Kidney (tissue), 14 donors: Measurements from ENCODE around the gene NHERF2. TPM values are rescaled to one million over a fixed set of nuclear protein-coding genes. Genes with fewer than 3 reads are reported as not detected.

Experiments
- DNase-seq, 5 donors: peaks; one replicate each; pipeline ENCODE4 v3.0.0-alpha.2; 2013 to 2020
- FAIRE-seq: peaks from 2 replicates; lab custom pipeline; 2012; peaks lifted over from hg19 to GRCh38; lab: Jason Lieb, UNC
- H3K27ac ChIP-seq, 2 donors: one replicate each; pipeline ENCODE4 v1.7.0; 2013; ENCODE audit warnings: low read depth in 2 of 2, low read length in 2 of 2, inconsistent platforms in 1 of 2
- H3K27me3 ChIP-seq: one replicate; pipeline ENCODE4 v1.7.1; 2013; ENCODE audit warnings: low read length, inconsistent platforms; ENCODE audit not compliant: control insufficient read depth, insufficient read depth
- H3K36me3 ChIP-seq, 3 donors: one replicate each; pipeline versions ENCODE4 v1.7.0 to v1.7.1; 2013; ENCODE audit warnings: low read length in 3 of 3, control low read depth in 1 of 3, inconsistent platforms in 1 of 3; ENCODE audit not compliant: insufficient read depth in 3 of 3, control insufficient read depth in 2 of 3
- H3K4me1 ChIP-seq, 3 donors: one replicate each; pipeline versions ENCODE4 v1.7.0 to v1.7.1; 2013; ENCODE audit warnings: low read length in 3 of 3, inconsistent platforms in 1 of 3, low read depth in 1 of 3; ENCODE audit not compliant: control insufficient read depth in 2 of 3, insufficient read depth in 2 of 3
- H3K4me3 ChIP-seq, 3 donors: one replicate each; pipeline versions ENCODE4 v1.7.0 to v1.8.1; 2013; ENCODE audit warnings: low read length in 3 of 3, control low read depth in 1 of 3, inconsistent platforms in 1 of 3
- H3K9ac ChIP-seq, 3 donors: one replicate each; pipeline versions ENCODE4 v1.7.0 to v1.7.1; 2013; ENCODE audit warnings: low read length in 3 of 3, control low read depth in 1 of 3, inconsistent platforms in 1 of 3
- H3K9me3 ChIP-seq, 3 donors: one replicate each; pipeline versions ENCODE4 v1.7.0 to v1.7.1; 2013; ENCODE audit warnings: low read length in 3 of 3, control low read depth in 1 of 3, inconsistent platforms in 1 of 3; ENCODE audit not compliant: control insufficient read depth in 2 of 3, insufficient read depth in 1 of 3
- CTCF ChIP-seq: IDR thresholded peaks from 3 replicates; pipeline ENCODE4 v1.5.1; 2012; ENCODE audit warnings: mild to moderate bottlenecking, moderate library complexity, borderline replicate concordance; ENCODE audit not compliant: insufficient read depth; ENCODE audit errors: extremely low read depth
- intact Hi-C: fragments of 100-400 bp; cut with DNase I; formaldehyde crosslinking; loops from one replicate; pipeline ENCODE4 v1.11.1; 2022
- polyA plus RNA-seq: library from polyadenylated mRNA; stranded (reverse); fragments of 350-450 nt; fragmentation: Illumina TruSeq; extraction: RNeasy Lipid Tissue Mini Kit (QIAGEN cat#74804); gene quantifications from one replicate; pipeline ENCODE4 v1.2.3, GENCODE V29; 2014; ENCODE audit warnings: low read depth, low replicate concordance; ENCODE audit not compliant: insufficient read depth
- total RNA-seq: library from RNA; stranded (reverse); fragmentation: NEBNext Ultra II Directional; extraction: Animal tissue kit (Norgen Biotek cat#: 25700); gene quantifications from one replicate; pipeline ENCODE4 v1.2.1, GENCODE V29; 2021
- donor health status: control.
- donor health status: control.
- donor health status: control.
- donor health status: control.
- donor health status: control.
- donor health status: DM: yes; HTN: yes; CAD: no.
- donor health status: Normal renal cell carcinoma (clear cell type).

NHERF2 gene
- total and polyA plus RNA-seq, 2 donors from 2014 or later, result 238 to 405 TPM

DNA sequence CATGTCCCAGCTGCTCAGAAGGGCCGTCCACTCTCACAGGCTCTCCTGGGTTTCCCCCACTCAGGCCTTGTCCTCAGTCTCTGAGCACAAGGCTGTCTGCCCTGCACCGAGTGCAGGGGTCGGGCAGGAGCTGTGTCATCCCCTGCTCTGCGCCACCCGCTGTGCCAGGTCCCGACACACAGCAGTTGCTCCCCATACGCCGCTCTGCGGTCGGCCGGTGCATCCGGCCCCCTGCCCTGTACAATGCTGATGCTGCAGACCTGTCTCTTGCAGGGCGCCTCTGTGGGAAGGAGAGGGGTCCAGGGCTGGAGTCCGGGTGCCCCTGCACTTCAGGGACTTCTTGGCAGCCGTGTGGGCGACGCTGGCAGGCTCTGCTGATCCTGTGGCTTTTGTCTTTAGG, 27.2 kb downstream of the NHERF2 start:
- no peak overlapping the region for H3K4me3 ChIP-seq
- H3K9me3 ChIP-seq, result no peaks in the 10 kb centered on the region
- no peak for DNase-seq
- no peak overlapping the region for H3K27ac ChIP-seq
- no peak overlapping the region for H3K9ac ChIP-seq
- H3K36me3 ChIP-seq, result peaks cover 0 to 30% (median 23%) of the 10 kb centered on the region in 3 donors
- FAIRE-seq, result no peak
- no peak for TF ChIP-seq CTCF
- no peaks in the 10 kb centered on the region for H3K4me1 ChIP-seq
- H3K27me3 ChIP-seq, result no peaks in the 10 kb centered on the region
- intact Hi-C loops, result no loop called here

DNA sequence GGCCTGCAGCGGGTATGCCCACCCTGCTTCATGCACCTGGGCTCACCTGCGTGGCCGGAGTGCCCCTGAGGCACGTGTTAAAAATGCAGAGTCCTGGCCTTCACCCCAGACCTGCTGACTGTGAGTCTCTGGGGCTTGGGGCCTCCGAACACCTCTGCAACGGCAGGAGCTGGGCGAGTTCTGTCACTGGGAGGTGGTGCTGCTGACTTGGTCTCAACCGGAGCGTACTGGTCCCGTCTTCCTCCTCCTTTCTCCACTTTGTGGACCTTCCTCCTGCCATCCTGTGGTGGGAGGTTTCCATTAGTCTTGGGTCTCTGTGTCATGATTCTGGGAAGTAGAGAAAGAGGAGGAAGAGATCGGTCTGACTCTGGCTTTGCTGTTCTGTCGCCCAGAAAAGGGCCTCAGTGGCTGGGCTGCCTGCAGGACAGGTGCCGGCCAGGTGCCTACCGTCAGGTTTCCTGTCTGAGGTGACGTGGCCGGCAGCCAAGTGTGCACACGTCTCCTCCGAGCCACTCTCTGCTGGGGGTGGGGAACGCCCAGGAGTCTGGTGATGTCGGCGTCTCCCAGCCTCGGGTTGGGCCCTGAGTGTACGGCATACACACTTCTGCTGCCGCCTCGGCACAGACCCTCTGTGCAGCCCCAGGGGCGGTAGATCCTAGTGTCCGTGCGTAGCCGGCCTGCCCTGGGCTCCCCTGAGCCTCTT, 28.0 kb downstream of the NHERF2 start:
- Histone ChIP-seq H3K4me3 (no peak overlapping the region), H3K36me3 (peaks cover 0 to 30% (median 23%) of the 10 kb centered on the region in 3 donors), H3K27me3 (no peaks in the 10 kb centered on the region), H3K9me3 (no peaks in the 10 kb centered on the region), H3K9ac (no peak overlapping the region), H3K27ac (peak overlapping the region in 1 of 2 donors; percentile 19), H3K4me1 (no peaks in the 10 kb centered on the region)
- peak in 2 of 5 donors; percentile 27 to 78 for DNase-seq
- no peak for FAIRE-seq
- no peak for TF ChIP-seq CTCF
- intact Hi-C loops, result no loop called here

GRCh38 chr16:2056077-2056476, 29.4 kb downstream of the NHERF2 start:
- H3K4me1 ChIP-seq, result no peaks in the 10 kb centered on the region
- H3K4me3 ChIP-seq, result no peak overlapping the region
- H3K9me3 ChIP-seq, result no peaks in the 10 kb centered on the region
- intact Hi-C loops, result no loop called here
- H3K36me3 ChIP-seq, result peaks cover 0 to 41% (median 21%) of the 10 kb centered on the region in 3 donors
- TF ChIP-seq CTCF, result no peak
- H3K9ac ChIP-seq, result no peak overlapping the region
- no peaks in the 10 kb centered on the region for H3K27me3 ChIP-seq
- H3K27ac ChIP-seq, result no peak overlapping the region
- FAIRE-seq, result no peak
- no peak for DNase-seq
